MCF 10A (cell line): ENCODE results near the gene MEA1. TPM values are rescaled to one million over a fixed set of nuclear protein-coding genes. Genes with fewer than 3 reads are reported as not detected.

Source experiments
- BruUV-seq: library from RNA; stranded (reverse); fragments of 400-500 nt; replicated peaks from 2 replicates; lab custom pipeline; 2021; lab: Mats Ljungman, UMichigan
- CTCF ChIA-PET: fragments of 300-600 bp; sonication (Branson Sonifier 250); formaldehyde crosslinking; extraction: SDS; loops from one replicate; lab custom pipeline; 2021; ENCODE audit warnings: antibody characterized with exemption, inconsistent platforms; lab: Yijun Ruan, JAX
- POLR2A ChIA-PET: fragments of 300-600, 350-650 bp; sonication (Branson Sonifier 250); formaldehyde crosslinking; extraction: SDS; loops from one replicate; lab custom pipeline; 2020; ENCODE audit warnings: antibody characterized with exemption, inconsistent platforms; lab: Yijun Ruan, JAX
- DNase-seq: peaks from one replicate; pipeline ENCODE4 v3.0.0-alpha.2; 2018; ENCODE audit not compliant: unreplicated experiment
- H3K27ac Mint-ChIP-seq: one replicate; pipeline ENCODE4 v1.8.0; 2022; ENCODE audit warnings: mild to moderate bottlenecking, low read depth, mixed read lengths; ENCODE audit not compliant: unreplicated experiment
- H3K27me3 Mint-ChIP-seq: one replicate; pipeline ENCODE4 v1.8.0; 2022; ENCODE audit warnings: mixed read lengths; ENCODE audit not compliant: insufficient read depth, unreplicated experiment
- H3K36me3 Mint-ChIP-seq: one replicate; pipeline ENCODE4 v1.8.0; 2022; ENCODE audit warnings: mild to moderate bottlenecking, moderate library complexity, mixed read lengths; ENCODE audit not compliant: insufficient read depth, unreplicated experiment
- H3K4me1 Mint-ChIP-seq: one replicate; pipeline ENCODE4 v1.8.0; 2022; ENCODE audit warnings: mixed read lengths; ENCODE audit not compliant: insufficient read depth, unreplicated experiment
- H3K4me3 Mint-ChIP-seq: one replicate; pipeline ENCODE4 v1.8.0; 2022; ENCODE audit warnings: mild to moderate bottlenecking, moderate library complexity, mixed read lengths; ENCODE audit not compliant: unreplicated experiment
- H3K9me3 Mint-ChIP-seq: one replicate; pipeline ENCODE4 v1.8.0; 2022; ENCODE audit warnings: mixed read lengths; ENCODE audit not compliant: unreplicated experiment
- CTCF ChIP-seq: fragments of 200-600 bp; IDR thresholded peaks from one replicate; pipeline ENCODE4 v1.8.0; 2022; ENCODE audit warnings: antibody characterized with exemption, mild to moderate bottlenecking; ENCODE audit not compliant: unreplicated experiment
- intact Hi-C: fragments of 100-400 bp; cut with micrococcal nuclease; formaldehyde crosslinking; loops from 2 replicates; pipeline ENCODE4 v1.14.1; 2022
- total RNA-seq: library from RNA; stranded (reverse); gene quantifications from 2 replicates; pipeline ENCODE4 v1.2.3, GENCODE V29; 2022

Gene MEA1
- total RNA-seq, 1 experiment from 2014 or later, result 71.8 TPM

GRCh38 chr6:43036712-43037111 is 23.0 kb upstream of the MEA1 start:
- Mint-ChIP-seq H3K36me3 (peaks cover 54% of the 10 kb centered on the region), H3K4me3 (no peak overlapping the region), H3K4me1 (no peaks in the 10 kb centered on the region), H3K27ac (no peak overlapping the region), H3K27me3 (no peaks in the 10 kb centered on the region), H3K9me3 (no peaks in the 10 kb centered on the region)
- TF ChIP-seq CTCF, result no peak
- DNase-seq, result no peak
- intact Hi-C loops, result no loop called here
- ChIA-PET CTCF (no interaction called here), POLR2A (no interaction called here)
- no TSS peak for BruUV-seq

GRCh38 chr6:43035495-43036194 is 21.9 kb upstream of the MEA1 start:
- TF ChIP-seq CTCF, result no peak
- intact Hi-C loops, result no loop called here
- Mint-ChIP-seq H3K4me1 (no peaks in the 10 kb centered on the region), H3K27me3 (no peaks in the 10 kb centered on the region), H3K36me3 (peaks cover 64% of the 10 kb centered on the region), H3K4me3 (no peak overlapping the region), H3K27ac (no peak overlapping the region), H3K9me3 (no peaks in the 10 kb centered on the region)
- no TSS peak for BruUV-seq
- ChIA-PET POLR2A (interaction anchor here (0.8 to 1.6 kb wide), 4 partner anchors 15 to 52 kb away, joined by 3 to 5 read pairs (median 4); partner anchors contain the start of genes CUL7, PPP2R5D and RRP36), CTCF (interaction anchor here (0.6 kb wide), 1 partner anchor 1137 kb away, joined by 3 read pairs; no protein-coding TSS in a partner anchor)
- no peak for DNase-seq

- H3K9me3 Mint-ChIP-seq, result no peaks in the 10 kb centered on the region
- no peak for DNase-seq
- ChIA-PET CTCF (interaction anchor here (0.6 to 0.7 kb wide), 3 partner anchors 16 to 119 kb away, joined by 3 to 6 read pairs (median 3); no protein-coding TSS in a partner anchor), POLR2A (interaction anchor here (1.1 kb wide), 1 partner anchor 106 kb away, joined by 3 read pairs; no protein-coding TSS in a partner anchor)
- intact Hi-C loops, result no loop called here
- H3K4me1 Mint-ChIP-seq, result no peaks in the 10 kb centered on the region
- no peak overlapping the region for H3K4me3 Mint-ChIP-seq
- H3K36me3 Mint-ChIP-seq, result peaks cover 71% of the 10 kb centered on the region
- H3K27ac Mint-ChIP-seq, result no peak overlapping the region
- H3K27me3 Mint-ChIP-seq, result no peaks in the 10 kb centered on the region
- BruUV-seq, result no TSS peak
- TF ChIP-seq CTCF, result no peak
These were observed 20.4 kb upstream of the MEA1 start for GRCh38 chr6:43034190-43034525.

GRCh38 chr6:43033496-43034189 is 19.9 kb upstream of the MEA1 start:
- Mint-ChIP-seq H3K27me3 (no peaks in the 10 kb centered on the region), H3K4me1 (no peaks in the 10 kb centered on the region), H3K4me3 (no peak overlapping the region), H3K36me3 (peaks cover 74% of the 10 kb centered on the region), H3K27ac (no peak overlapping the region), H3K9me3 (no peaks in the 10 kb centered on the region)
- BruUV-seq, result no TSS peak
- POLR2A ChIA-PET, result interaction anchor here (0.9 to 2.4 kb wide), 3 partner anchors 13 to 105 kb away, joined by 3 to 6 read pairs (median 3); partner anchors contain the start of gene RRP36
- CTCF ChIA-PET, result interaction anchor here (0.6 to 0.7 kb wide), 4 partner anchors 14 to 119 kb away, joined by 3 to 6 read pairs (median 4); no protein-coding TSS in a partner anchor
- no peak for DNase-seq
- no peak for TF ChIP-seq CTCF
- intact Hi-C loops, result no loop called here
